Thyroid gland (tissue), 4 donors: Measurements from ENCODE around the gene TYW1B. TPM values are rescaled to one million over a fixed set of nuclear protein-coding genes. Genes with fewer than 3 reads are reported as not detected.
"Not testable (repeated sequence)": the region's sequence is repeated elsewhere in the genome, so short reads cannot be mapped to it uniquely, and the experiment has no call there.

Source experiments
- DNase-seq, 2 donors: peaks; one replicate each; pipeline ENCODE4 v3.0.0-alpha.2; 2019
- H3K27ac ChIP-seq, 3 donors: fragments of 200-600 bp; sonication (generic); 1 replicate in 2 of 3; 2 replicates in 1 of 3; pipeline ENCODE4 v1.5.1; 2016 to 2019; ENCODE audit warnings: mild to moderate bottlenecking in 1 of 3, moderate library complexity in 1 of 3
- H3K27me3 ChIP-seq: fragments of 200-600 bp; sonication (generic); one replicate; pipeline ENCODE4 v1.5.1; 2019
- H3K36me3 ChIP-seq, 2 donors: fragments of 200-600 bp; sonication (generic); one replicate each; pipeline ENCODE4 v1.5.1; 2016 to 2019
- H3K4me1 ChIP-seq, 2 donors: fragments of 200-600 bp; sonication (generic); one replicate each; pipeline ENCODE4 v1.5.1; 2017 to 2019
- H3K4me3 ChIP-seq, 3 donors: fragments of 200-600 bp; sonication (generic); replicated peaks in 1 of 3; 1 replicate in 2 of 3; 2 replicates in 1 of 3; pipeline ENCODE4 v1.5.1; 2016; ENCODE audit warnings: mild to moderate bottlenecking in 1 of 3
- H3K9me3 ChIP-seq: fragments of 200-600 bp; sonication (generic); one replicate; pipeline ENCODE4 v1.5.1; 2017
- POLR2A ChIP-seq, 2 donors: fragments of 450-650 bp; IDR thresholded peaks; one replicate each; pipeline ENCODE4 v1.6.1; 2017; ENCODE audit warnings: antibody characterized with exemption in 2 of 2, mild to moderate bottlenecking in 2 of 2, moderate library complexity in 1 of 2
- WGBS, 2 donors: methylation state at CpG; one replicate each; pipeline ENCODE4 v1.1.5; 2017; 5-methylcytosine and 5-hydroxymethylcytosine counted together
- intact Hi-C: fragments of 100-400 bp; cut with DNase I; formaldehyde crosslinking; loops from one replicate; pipeline ENCODE4 v1.15.1; 2023
- total RNA-seq, 4 donors: library from RNA; depleted of rRNA; stranded (reverse); fragments of >200 nt; gene quantifications; one replicate each; pipeline ENCODE4 v1.2.3, GENCODE V29; 2016
- TF ChIP-seq, protein P1 (sequence below), 6 experiments: fragments of 200-600 bp in 3 of 6; fragments of 450-650 bp in 3 of 6; sonication (generic) in 3 of 6; IDR thresholded peaks; one replicate each; pipeline ENCODE4 v1.5.1; 2016 to 2019; ENCODE audit warnings: antibody characterized with exemption in 6 of 6, mild to moderate bottlenecking in 2 of 6, inconsistent platforms in 1 of 6, moderate library complexity in 1 of 6

Gene TYW1B
- total RNA-seq, 4 donors from 2014 or later: 3.7 to 7.4 (median 4.9) TPM

DNA sequence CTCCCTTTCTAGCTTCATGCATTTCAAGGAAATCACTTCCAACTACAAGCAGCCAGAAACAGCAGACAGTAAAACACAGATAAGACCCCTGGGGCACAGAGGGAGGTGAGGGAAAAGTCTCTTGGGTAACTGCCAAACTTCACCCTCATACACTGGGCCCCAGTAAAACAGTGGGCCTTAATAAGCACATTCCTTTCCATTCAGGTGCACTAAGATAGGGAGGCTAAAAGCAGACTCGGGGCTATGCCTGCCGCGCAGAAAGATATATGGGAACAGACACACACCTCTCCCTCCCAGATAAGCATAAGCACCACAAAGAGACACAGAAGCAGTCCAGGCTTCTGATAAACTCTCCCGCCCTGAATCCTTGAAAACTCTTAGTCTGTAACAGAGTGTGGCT, 117.0 kb downstream of the TYW1B start:
- no peak overlapping the region for H3K4me3 ChIP-seq
- H3K36me3 ChIP-seq: no peaks in the 10 kb centered on the region
- H3K9me3 ChIP-seq: no peaks in the 10 kb centered on the region
- no peaks in the 10 kb centered on the region for H3K4me1 ChIP-seq
- WGBS, 2 donors: 23 to 40% methylated on average over 4 of the region's 4 CpGs
- no peak for DNase-seq
- no peak overlapping the region for H3K27ac ChIP-seq
- intact Hi-C loops: no loop called here
- no peaks in the 10 kb centered on the region for H3K27me3 ChIP-seq
- TF ChIP-seq POLR2A (IDR thresholded peaks at IDR 0.05): no peak
- TF ChIP-seq, protein P1, sequence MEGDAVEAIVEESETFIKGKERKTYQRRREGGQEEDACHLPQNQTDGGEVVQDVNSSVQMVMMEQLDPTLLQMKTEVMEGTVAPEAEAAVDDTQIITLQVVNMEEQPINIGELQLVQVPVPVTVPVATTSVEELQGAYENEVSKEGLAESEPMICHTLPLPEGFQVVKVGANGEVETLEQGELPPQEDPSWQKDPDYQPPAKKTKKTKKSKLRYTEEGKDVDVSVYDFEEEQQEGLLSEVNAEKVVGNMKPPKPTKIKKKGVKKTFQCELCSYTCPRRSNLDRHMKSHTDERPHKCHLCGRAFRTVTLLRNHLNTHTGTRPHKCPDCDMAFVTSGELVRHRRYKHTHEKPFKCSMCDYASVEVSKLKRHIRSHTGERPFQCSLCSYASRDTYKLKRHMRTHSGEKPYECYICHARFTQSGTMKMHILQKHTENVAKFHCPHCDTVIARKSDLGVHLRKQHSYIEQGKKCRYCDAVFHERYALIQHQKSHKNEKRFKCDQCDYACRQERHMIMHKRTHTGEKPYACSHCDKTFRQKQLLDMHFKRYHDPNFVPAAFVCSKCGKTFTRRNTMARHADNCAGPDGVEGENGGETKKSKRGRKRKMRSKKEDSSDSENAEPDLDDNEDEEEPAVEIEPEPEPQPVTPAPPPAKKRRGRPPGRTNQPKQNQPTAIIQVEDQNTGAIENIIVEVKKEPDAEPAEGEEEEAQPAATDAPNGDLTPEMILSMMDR (IDR thresholded peaks at IDR 0.05): no peak

GRCh38 chr7:72709909-72710308, 118.1 kb downstream of the TYW1B start:
- intact Hi-C loops: no loop called here
- Histone ChIP-seq H3K27ac (no peak overlapping the region), H3K4me1 (no peaks in the 10 kb centered on the region), H3K27me3 (no peaks in the 10 kb centered on the region), H3K4me3 (no peak overlapping the region), H3K9me3 (no peaks in the 10 kb centered on the region), H3K36me3 (no peaks in the 10 kb centered on the region)
- TF ChIP-seq, protein P1 (IDR thresholded peaks at IDR 0.05): no peak
- no peak for TF ChIP-seq POLR2A (IDR thresholded peaks at IDR 0.05)
- no peak for DNase-seq
- 97% methylated on average over 8 of the region's 8 CpGs for WGBS, 2 donors

DNA sequence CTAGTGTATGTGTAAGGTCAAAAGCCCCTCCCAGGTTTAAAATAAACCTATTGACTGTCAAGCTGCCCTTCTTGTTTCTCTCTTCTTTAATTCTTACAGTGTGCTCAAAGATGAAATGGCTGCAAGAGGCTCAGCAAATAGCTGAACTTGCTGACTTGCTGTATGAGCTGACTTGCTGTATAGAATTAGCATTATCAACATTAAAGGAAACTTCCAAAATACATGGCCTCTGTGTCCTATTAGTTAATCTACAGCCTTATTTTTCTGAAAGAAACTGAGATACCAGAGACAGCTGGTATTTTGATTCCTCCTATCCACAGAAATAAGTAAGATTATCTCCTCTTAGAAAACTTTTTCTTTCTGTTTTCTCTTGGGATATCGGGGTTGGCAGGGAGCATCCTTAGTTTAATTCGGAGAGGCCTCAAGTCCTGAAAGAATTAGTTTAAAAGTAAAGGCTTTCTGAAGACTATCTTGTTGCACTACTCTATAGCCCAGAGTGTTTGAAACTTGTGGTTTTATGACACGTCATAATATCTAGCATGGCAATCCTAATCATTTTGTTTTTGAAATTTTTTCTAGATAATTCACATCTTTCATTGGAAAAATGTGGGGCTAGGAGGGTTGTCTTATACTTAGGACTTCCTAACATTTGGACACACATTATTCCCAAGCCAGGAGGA, 119.5 kb downstream of the TYW1B start:
- H3K9me3 ChIP-seq, intact Hi-C loops, H3K27me3 ChIP-seq, H3K4me1 ChIP-seq, H3K4me3 ChIP-seq, H3K27ac ChIP-seq, DNase-seq, H3K36me3 ChIP-seq: not testable (repeated sequence)
- 57 to 61% methylated on average over 3 of the region's 3 CpGs for WGBS, 2 donors

DNA sequence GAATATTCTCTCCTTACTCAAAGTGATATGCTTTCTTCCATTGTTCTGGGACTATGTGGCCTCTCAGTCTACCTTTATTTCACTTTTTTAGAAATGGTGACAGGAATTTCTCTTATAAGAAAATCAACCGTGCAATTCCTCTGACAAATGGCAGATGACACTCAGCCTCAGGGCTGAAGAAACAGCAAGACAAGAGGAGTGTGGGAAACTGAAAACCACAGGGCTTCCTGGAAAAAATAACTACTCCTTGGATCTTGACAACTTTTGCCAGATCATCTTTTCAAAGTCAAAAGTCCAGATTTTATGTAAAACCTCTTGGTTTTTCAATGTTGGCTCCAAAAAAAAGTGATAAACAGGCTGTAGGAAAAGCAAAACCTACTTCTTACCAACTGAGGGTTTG, 121.5 kb downstream of the TYW1B start:
- TF ChIP-seq, protein P1 (IDR thresholded peaks at IDR 0.05): no peak
- TF ChIP-seq POLR2A (IDR thresholded peaks at IDR 0.05): no peak
- Histone ChIP-seq H3K9me3 (no peaks in the 10 kb centered on the region), H3K27me3 (no peaks in the 10 kb centered on the region), H3K4me1 (no peaks in the 10 kb centered on the region), H3K27ac (no peak overlapping the region), H3K36me3 (no peaks in the 10 kb centered on the region), H3K4me3 (no peak overlapping the region)
- intact Hi-C loops: no loop called here
- WGBS, 2 donors: 69 to 83% methylated on average over 1 of the region's 1 CpG
- no peak for DNase-seq

DNA sequence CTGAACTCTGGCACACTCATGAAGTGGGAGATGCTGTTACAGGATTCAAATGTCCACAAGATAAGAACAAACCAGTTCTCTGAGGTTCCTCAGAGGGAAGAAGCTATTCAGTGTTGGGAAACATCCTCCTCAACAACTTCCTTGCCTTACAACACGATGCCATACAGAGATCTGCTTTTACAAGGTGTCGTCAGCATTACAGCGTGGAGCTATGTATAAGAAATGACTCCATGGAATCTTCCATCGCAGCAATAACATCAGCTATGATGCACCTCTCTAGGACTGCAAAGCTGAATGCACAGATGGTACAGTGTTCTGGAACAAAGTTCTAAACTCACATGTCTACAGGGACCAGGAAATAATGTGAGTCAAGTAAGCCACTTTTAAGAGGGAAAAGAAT, 122.3 kb downstream of the TYW1B start:
- H3K9me3 ChIP-seq, intact Hi-C loops, H3K27me3 ChIP-seq, H3K4me1 ChIP-seq, H3K36me3 ChIP-seq, H3K4me3 ChIP-seq, DNase-seq, H3K27ac ChIP-seq: not testable (repeated sequence)
- 85 to 94% methylated on average over 3 to 4 of the region's 4 CpGs for WGBS, 2 donors

GRCh38 chr7:72704894-72705293, 123.1 kb downstream of the TYW1B start:
- no peak overlapping the region for H3K4me3 ChIP-seq
- intact Hi-C loops: no loop called here
- H3K36me3 ChIP-seq: no peaks in the 10 kb centered on the region
- no peaks in the 10 kb centered on the region for H3K27me3 ChIP-seq
- no peaks in the 10 kb centered on the region for H3K4me1 ChIP-seq
- DNase-seq: no peak
- 97% methylated on average over 3 of the region's 3 CpGs for WGBS, 2 donors
- no peak for TF ChIP-seq POLR2A (IDR thresholded peaks at IDR 0.05)
- TF ChIP-seq, protein P1 (IDR thresholded peaks at IDR 0.05): no peak
- no peaks in the 10 kb centered on the region for H3K9me3 ChIP-seq
- H3K27ac ChIP-seq: no peak overlapping the region

DNA sequence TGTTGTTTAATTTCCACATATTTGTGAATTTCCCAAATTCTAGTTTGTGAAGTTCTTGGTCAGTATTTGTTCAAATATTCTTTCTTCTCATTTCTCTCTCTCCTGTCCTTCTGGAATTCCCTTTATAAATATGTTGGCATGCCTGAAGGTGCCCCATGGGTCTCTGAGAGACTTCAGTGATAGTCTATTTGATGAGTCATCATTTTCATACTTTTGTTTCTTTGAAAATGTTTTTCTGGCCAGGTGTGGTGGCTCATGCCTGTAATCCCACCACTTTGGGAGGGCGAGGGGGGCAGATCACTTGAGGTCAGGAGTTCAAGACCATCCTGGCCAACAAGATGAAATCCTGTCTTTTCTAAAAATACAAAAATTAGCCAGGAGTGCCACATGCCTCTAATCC, 127.5 kb downstream of the TYW1B start:
- H3K4me1 ChIP-seq, H3K27me3 ChIP-seq, intact Hi-C loops, H3K9me3 ChIP-seq, H3K36me3 ChIP-seq, H3K4me3 ChIP-seq, DNase-seq, H3K27ac ChIP-seq: not testable (repeated sequence)
- WGBS, 2 donors: 93 to 95% methylated on average over 1 of the region's 1 CpG

DNA sequence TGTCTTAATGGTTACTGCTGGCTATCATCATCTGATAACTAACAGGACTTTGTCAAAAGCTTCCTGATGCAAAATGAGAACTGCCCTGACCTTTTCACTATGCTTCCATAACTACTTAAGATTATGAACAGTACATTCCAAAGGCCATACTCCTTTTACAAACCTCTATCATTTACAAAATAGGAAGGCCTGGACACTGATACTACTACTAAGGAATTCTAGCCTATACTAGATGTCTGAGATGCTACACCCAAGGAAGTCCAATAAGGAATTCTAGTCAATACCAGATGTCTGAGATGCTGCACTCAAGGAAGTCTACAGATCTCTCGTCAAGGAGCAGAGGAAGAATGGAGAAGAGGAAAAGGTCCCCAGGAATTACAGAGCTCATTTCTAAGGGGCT, 130.9 kb downstream of the TYW1B start:
- H3K4me3 ChIP-seq, intact Hi-C loops, H3K4me1 ChIP-seq, DNase-seq, H3K9me3 ChIP-seq, H3K27ac ChIP-seq, H3K27me3 ChIP-seq, H3K36me3 ChIP-seq: not testable (repeated sequence)
- WGBS, 2 donors: 80 to 93% methylated on average over 1 of the region's 1 CpG

- H3K27me3 ChIP-seq, H3K36me3 ChIP-seq, H3K4me1 ChIP-seq, DNase-seq, H3K9me3 ChIP-seq, H3K27ac ChIP-seq, intact Hi-C loops, H3K4me3 ChIP-seq: not testable (repeated sequence)
- WGBS, 2 donors: 51 to 59% methylated on average over 2 of the region's 2 CpGs
These were observed 131.4 kb downstream of the TYW1B start for GRCh38 chr7:72696643-72697042.
